ENCODE measurements around the gene CDK15. TPM values are rescaled to one million over a fixed set of nuclear protein-coding genes. Genes with fewer than 3 reads are reported as not detected.

Gene CDK15
- total RNA-seq, 1 donor from 2014 or later: not detected

- Mint-ChIP-seq H3K36me3 (ENCODE audit: low read depth, unreplicated experiment) (no peaks in the 10 kb centered on the region), H3K4me1 (ENCODE audit: unreplicated experiment) (peaks cover 22% of the 10 kb centered on the region), H3K4me3 (ENCODE audit: unreplicated experiment) (no peak overlapping the region), H3K27me3 (ENCODE audit: unreplicated experiment) (no peaks in the 10 kb centered on the region), H3K27ac (ENCODE audit: unreplicated experiment) (no peak overlapping the region), H3K9me3 (ENCODE audit: unreplicated experiment) (no peaks in the 10 kb centered on the region)
- TF ChIP-seq CTCF (IDR thresholded peaks at IDR 0.05; ENCODE audit: unreplicated experiment): no peak
- DNase-seq (ENCODE audit: low spot score): no peak
Measured at GRCh38 chr2:201886504-201886903, 80.2 kb downstream of the CDK15 start.

GRCh38 chr2:201887773-201888425, 81.6 kb downstream of the CDK15 start:
- peaks cover 14% of the 10 kb centered on the region for H3K4me1 Mint-ChIP-seq (ENCODE audit: unreplicated experiment)
- H3K36me3 Mint-ChIP-seq (ENCODE audit: low read depth, unreplicated experiment): no peaks in the 10 kb centered on the region
- no peak for DNase-seq (ENCODE audit: low spot score)
- H3K27me3 Mint-ChIP-seq (ENCODE audit: unreplicated experiment): no peaks in the 10 kb centered on the region
- TF ChIP-seq CTCF (IDR thresholded peaks at IDR 0.05; ENCODE audit: unreplicated experiment): no peak
- H3K9me3 Mint-ChIP-seq (ENCODE audit: unreplicated experiment): no peaks in the 10 kb centered on the region
- no peak overlapping the region for H3K27ac Mint-ChIP-seq (ENCODE audit: unreplicated experiment)
- no peak overlapping the region for H3K4me3 Mint-ChIP-seq (ENCODE audit: unreplicated experiment)

GRCh38 chr2:201888426-201888800, 82.1 kb downstream of the CDK15 start:
- H3K4me1 Mint-ChIP-seq (ENCODE audit: unreplicated experiment): peaks cover 18% of the 10 kb centered on the region
- no peak overlapping the region for H3K4me3 Mint-ChIP-seq (ENCODE audit: unreplicated experiment)
- no peak overlapping the region for H3K27ac Mint-ChIP-seq (ENCODE audit: unreplicated experiment)
- TF ChIP-seq CTCF (IDR thresholded peaks at IDR 0.05; ENCODE audit: unreplicated experiment): no peak
- no peak for DNase-seq (ENCODE audit: low spot score)
- H3K9me3 Mint-ChIP-seq (ENCODE audit: unreplicated experiment): no peaks in the 10 kb centered on the region
- H3K36me3 Mint-ChIP-seq (ENCODE audit: low read depth, unreplicated experiment): no peaks in the 10 kb centered on the region
- no peaks in the 10 kb centered on the region for H3K27me3 Mint-ChIP-seq (ENCODE audit: unreplicated experiment)

GRCh38 chr2:201890453-201890852, 84.1 kb downstream of the CDK15 start:
- Mint-ChIP-seq H3K4me3 (ENCODE audit: unreplicated experiment) (no peak overlapping the region), H3K27ac (ENCODE audit: unreplicated experiment) (no peak overlapping the region), H3K9me3 (ENCODE audit: unreplicated experiment) (no peaks in the 10 kb centered on the region), H3K27me3 (ENCODE audit: unreplicated experiment) (no peaks in the 10 kb centered on the region), H3K36me3 (ENCODE audit: low read depth, unreplicated experiment) (no peaks in the 10 kb centered on the region), H3K4me1 (ENCODE audit: unreplicated experiment) (peaks cover 26% of the 10 kb centered on the region)
- TF ChIP-seq CTCF (IDR thresholded peaks at IDR 0.05; ENCODE audit: unreplicated experiment): no peak
- DNase-seq (ENCODE audit: low spot score): no peak

GRCh38 chr2:201891676-201892075, 85.3 kb downstream of the CDK15 start:
- Mint-ChIP-seq H3K36me3 (ENCODE audit: low read depth, unreplicated experiment) (no peaks in the 10 kb centered on the region), H3K4me1 (ENCODE audit: unreplicated experiment) (peaks cover 26% of the 10 kb centered on the region), H3K4me3 (ENCODE audit: unreplicated experiment) (no peak overlapping the region), H3K9me3 (ENCODE audit: unreplicated experiment) (no peaks in the 10 kb centered on the region), H3K27me3 (ENCODE audit: unreplicated experiment) (no peaks in the 10 kb centered on the region), H3K27ac (ENCODE audit: unreplicated experiment) (no peak overlapping the region)
- no peak for TF ChIP-seq CTCF (IDR thresholded peaks at IDR 0.05; ENCODE audit: unreplicated experiment)
- no peak for DNase-seq (ENCODE audit: low spot score)
